Gastroesophageal sphincter (tissue), 3 donors: ENCODE data around the gene PDE2A.

ENCODE experiments used
- CTCF ChIP-seq, 4 experiments: fragments of 200-600 bp in 2 of 4; fragments of 450-650 bp in 2 of 4; sonication (generic) in 1 of 4; IDR thresholded peaks; one replicate each; pipeline ENCODE4 v1.5.1; 2017 to 2019; ENCODE audit warnings: antibody characterized with exemption in 4 of 4, mild to moderate bottlenecking in 2 of 4, moderate library complexity in 2 of 4
- POLR2A ChIP-seq, 2 donors: fragments of 450-650 bp; IDR thresholded peaks; one replicate each; pipeline ENCODE4 v1.6.1; 2017; ENCODE audit warnings: antibody characterized with exemption in 2 of 2, mild to moderate bottlenecking in 2 of 2, moderate library complexity in 1 of 2
- POLR2AphosphoS5 ChIP-seq: sonication (generic); formaldehyde crosslinking; IDR thresholded peaks from one replicate; pipeline ENCODE4 v1.6.1; 2017; ENCODE audit warnings: antibody characterized with exemption

- TF ChIP-seq CTCF (IDR thresholded peaks at IDR 0.05) (no peak), POLR2AphosphoS5 (peak; percentile 33), POLR2A (IDR thresholded peaks at IDR 0.05) (no peak)
Measured at GRCh38 chr11:72631806-72632731, 42.2 kb downstream of the PDE2A start.
